ENCODE measurements around the gene STK11. TPM values are rescaled to one million over a fixed set of nuclear protein-coding genes. Genes with fewer than 3 reads are reported as not detected.

Gene STK11
- total RNA-seq, 1 donor from 2014 or later = 27.4 TPM

GRCh38 chr19:1229924-1230782 lies 24.6 kb downstream of the STK11 start:
- H3K27me3 ChIP-seq = no peaks in the 10 kb centered on the region
- no peak overlapping the region for H3K4me2 ChIP-seq
- TF ChIP-seq CTCF (IDR thresholded peaks at IDR 0.05) (no peak), EZH2phosphoT487 (IDR thresholded peaks at IDR 0.05) (no peak)
- Mint-ChIP-seq H3K27me3 (ENCODE audit: insufficient read depth, low read depth) (peaks cover 6% of the 10 kb centered on the region), H3K27ac (no peak overlapping the region), H3K4me3 (no peak overlapping the region), H3K36me3 (peaks cover 2% of the 10 kb centered on the region), H3K4me1 (peaks cover 7% of the 10 kb centered on the region), H3K9me3 (no peaks in the 10 kb centered on the region)
- no peaks in the 10 kb centered on the region for H3K79me2 ChIP-seq (ENCODE audit: low read depth)
- H3K9ac ChIP-seq = no peak overlapping the region
- H3K4me1 ChIP-seq = no peaks in the 10 kb centered on the region
- H3K27ac ChIP-seq = no peak overlapping the region
- H3F3A ChIP-seq (ENCODE audit: low read depth) = peaks cover 5% of the 10 kb centered on the region
- H3K9me3 ChIP-seq (ENCODE audit: low read depth) = no peaks in the 10 kb centered on the region
- no peaks in the 10 kb centered on the region for H3K36me3 ChIP-seq
- no peak for DNase-seq (ENCODE audit: low spot score)
- H3K4me3 ChIP-seq = no peak overlapping the region
- peaks cover 22% of the 10 kb centered on the region for H4K20me1 ChIP-seq (ENCODE audit: low read depth)
- no peak overlapping the region for H2AFZ ChIP-seq (replicated peaks)

GRCh38 chr19:1230783-1231489 lies 25.4 kb downstream of the STK11 start:
- no peak overlapping the region for H2AFZ ChIP-seq (replicated peaks)
- H3K9ac ChIP-seq = no peak overlapping the region
- no peak overlapping the region for H3K27ac ChIP-seq
- no peaks in the 10 kb centered on the region for H3K4me1 ChIP-seq
- no peak overlapping the region for H3K4me2 ChIP-seq
- H3K36me3 ChIP-seq = no peaks in the 10 kb centered on the region
- H3F3A ChIP-seq (ENCODE audit: low read depth) = peaks cover 5% of the 10 kb centered on the region
- peaks cover 6% of the 10 kb centered on the region for H3K79me2 ChIP-seq (ENCODE audit: low read depth)
- Mint-ChIP-seq H3K27me3 (ENCODE audit: insufficient read depth, low read depth) (peaks cover 6% of the 10 kb centered on the region), H3K9me3 (no peaks in the 10 kb centered on the region), H3K27ac (no peak overlapping the region), H3K36me3 (peaks cover 2% of the 10 kb centered on the region), H3K4me1 (peaks cover 7% of the 10 kb centered on the region), H3K4me3 (no peak overlapping the region)
- no peak for DNase-seq (ENCODE audit: low spot score)
- no peak overlapping the region for H3K4me3 ChIP-seq
- H3K9me3 ChIP-seq (ENCODE audit: low read depth) = no peaks in the 10 kb centered on the region
- no peak for TF ChIP-seq CTCF (IDR thresholded peaks at IDR 0.05)
- no peak for TF ChIP-seq EZH2 (IDR thresholded peaks at IDR 0.05)
- no peak for TF ChIP-seq EZH2phosphoT487 (IDR thresholded peaks at IDR 0.05)
- H3K27me3 ChIP-seq = no peaks in the 10 kb centered on the region
- peaks cover 20% of the 10 kb centered on the region for H4K20me1 ChIP-seq (ENCODE audit: low read depth)

GRCh38 chr19:1231729-1232637 lies 26.4 kb downstream of the STK11 start:
- Mint-ChIP-seq H3K4me1 (peaks cover 7% of the 10 kb centered on the region), H3K27me3 (ENCODE audit: insufficient read depth, low read depth) (peaks cover 6% of the 10 kb centered on the region), H3K9me3 (no peaks in the 10 kb centered on the region), H3K4me3 (no peak overlapping the region), H3K36me3 (peaks cover 2% of the 10 kb centered on the region), H3K27ac (peak overlapping the region; percentile 42)
- no peaks in the 10 kb centered on the region for H3K9me3 ChIP-seq (ENCODE audit: low read depth)
- peaks cover 8% of the 10 kb centered on the region for H3F3A ChIP-seq (ENCODE audit: low read depth)
- H3K36me3 ChIP-seq = no peaks in the 10 kb centered on the region
- H3K4me1 ChIP-seq = no peaks in the 10 kb centered on the region
- no peak overlapping the region for H3K9ac ChIP-seq
- no peak overlapping the region for H3K27ac ChIP-seq
- peaks cover 19% of the 10 kb centered on the region for H4K20me1 ChIP-seq (ENCODE audit: low read depth)
- no peak overlapping the region for H3K4me2 ChIP-seq
- H3K4me3 ChIP-seq = no peak overlapping the region
- DNase-seq (ENCODE audit: low spot score) = no peak
- peaks cover 12% of the 10 kb centered on the region for H3K79me2 ChIP-seq (ENCODE audit: low read depth)
- no peaks in the 10 kb centered on the region for H3K27me3 ChIP-seq
- H2AFZ ChIP-seq (replicated peaks) = no peak overlapping the region
- TF ChIP-seq EZH2phosphoT487 (IDR thresholded peaks at IDR 0.05) = no peak
- no peak for TF ChIP-seq CTCF (IDR thresholded peaks at IDR 0.05)
- no peak for TF ChIP-seq EZH2 (IDR thresholded peaks at IDR 0.05)
